HCT116 (cell line): ENCODE data around the gene CENPT. TPM values are rescaled to one million over a fixed set of nuclear protein-coding genes. Genes with fewer than 3 reads are reported as not detected.

ENCODE experiments used
- ATAC-seq: fragments of 200-7000 bp; cut with Tn5 transposase; 2 replicates; pipeline ENCODE4 v1.9.1; 2020; ENCODE audit warnings: mild to moderate bottlenecking, moderate library complexity
- BruUV-seq: library from RNA; stranded (reverse); fragments of 400-500 nt; replicated peaks from 2 replicates; lab custom pipeline; 2021; lab: Mats Ljungman, UMichigan
- CTCF ChIA-PET: fragments of 300-600 bp; sonication (Branson Sonifier 250); formaldehyde crosslinking; loops from one replicate; lab custom pipeline; 2021; ENCODE audit warnings: antibody characterized with exemption; lab: Charles Lee
- POLR2A ChIA-PET: fragments of 300-600, 350-600 bp; sonication (Branson Sonifier 250); formaldehyde crosslinking; loops from one replicate; lab custom pipeline; 2021; ENCODE audit warnings: antibody characterized with exemption; lab: Charles Lee
- RAD21 ChIA-PET, 2 experiments: fragments of 300-600 bp; sonication (Branson Sonifier 250); formaldehyde crosslinking; loops; one replicate each; lab custom pipeline; 2023; ENCODE audit warnings: low total read pairs in 2 of 2; ENCODE audit not compliant: uncharacterized antibody in 2 of 2, unreplicated experiment in 2 of 2, low non-redundant PET in 1 of 2; lab: Charles Lee
- DNase-seq: peaks from one replicate; pipeline ENCODE4 v3.0.0-alpha.2; 2010; ENCODE audit warnings: low read depth, low spot score
- H2AFZ ChIP-seq: fragments of 200-600 bp; shearing (Covaris generic), sonication (generic); 2 replicates; pipeline ENCODE4 v1.6.1; 2017; ENCODE audit warnings: low read depth, mixed run types, mixed read lengths, antibody characterized with exemption, low read length; ENCODE audit not compliant: poor library complexity, severe bottlenecking
- H3K27ac ChIP-seq: 2 replicates; pipeline ENCODE4 v1.5.1; 2012; ENCODE audit warnings: low read depth, low read length
- H3K27me3 ChIP-seq: fragments of 200-600 bp; sonication (generic); 2 replicates; pipeline ENCODE4 v1.6.1; 2016; ENCODE audit warnings: mixed run types, low read length, mixed read lengths; ENCODE audit not compliant: insufficient read depth
- H3K36me3 ChIP-seq, 2 experiments: fragments of 200-500 bp in 1 of 2; fragments of 200-600 bp in 1 of 2; sonication (Bioruptor generic) in 1 of 2; sonication (generic) in 1 of 2; 2 replicates each; pipeline versions ENCODE4 v1.5.1 to v1.6.1; 2014 to 2016; ENCODE audit warnings: low read length in 2 of 2, inconsistent platforms in 1 of 2, mixed read lengths in 1 of 2, mixed run types in 1 of 2; ENCODE audit not compliant: insufficient read depth in 2 of 2, control insufficient read depth in 1 of 2
- H3K4me1 ChIP-seq, 2 experiments: fragments of 200-600 bp in 1 of 2; sonication (generic) in 1 of 2; 2 replicates each; pipeline versions ENCODE4 v1.5.1 to v1.6.1; 2012 to 2017; ENCODE audit warnings: low read length in 2 of 2, inconsistent platforms in 1 of 2, mild to moderate bottlenecking in 1 of 2, mixed read lengths in 1 of 2, mixed run types in 1 of 2, moderate library complexity in 1 of 2; ENCODE audit not compliant: insufficient read depth in 2 of 2, control insufficient read depth in 1 of 2
- H3K4me2 ChIP-seq: fragments of 200-600 bp; sonication (generic); 2 replicates; pipeline ENCODE4 v1.6.1; 2017; ENCODE audit warnings: mixed run types, low read length, mixed read lengths
- H3K4me3 ChIP-seq, 2 experiments: fragments of 200-600 bp in 1 of 2; sonication (generic) in 1 of 2; replicated peaks in 1 of 2; 2 replicates each; pipeline ENCODE4 v1.5.1; 2011 to 2016; ENCODE audit warnings: low read length in 2 of 2, control low read depth in 1 of 2, low read depth in 1 of 2, mild to moderate bottlenecking in 1 of 2, mixed read lengths in 1 of 2, mixed run types in 1 of 2
- H3K79me2 ChIP-seq: fragments of 200-600 bp; sonication (generic); 2 replicates; pipeline ENCODE4 v1.6.1; 2017; ENCODE audit warnings: mild to moderate bottlenecking, mixed run types, low read length, moderate library complexity, mixed read lengths; ENCODE audit not compliant: insufficient read depth
- H3K9ac ChIP-seq: fragments of 200-600 bp; sonication (generic); 2 replicates; pipeline ENCODE4 v1.6.1; 2016; ENCODE audit warnings: low read length, mixed read lengths
- H3K9me2 ChIP-seq: fragments of 200-600 bp; sonication (generic), shearing (Covaris generic); 2 replicates; pipeline ENCODE4 v1.6.1; 2017; ENCODE audit warnings: mixed run types, mild to moderate bottlenecking, moderate library complexity; ENCODE audit not compliant: insufficient read depth
- H3K9me3 ChIP-seq, 2 experiments: fragments of 200-500 bp in 1 of 2; fragments of 200-600 bp in 1 of 2; sonication (Bioruptor generic) in 1 of 2; sonication (generic) in 1 of 2; 2 replicates each; pipeline ENCODE4 v1.6.1; 2014 to 2017; ENCODE audit warnings: low read length in 2 of 2, mixed read lengths in 2 of 2, inconsistent platforms in 1 of 2, low read depth in 1 of 2, mild to moderate bottlenecking in 1 of 2, mixed run types in 1 of 2, moderate library complexity in 1 of 2; ENCODE audit not compliant: control insufficient read depth in 1 of 2, insufficient read depth in 1 of 2
- H4K20me1 ChIP-seq: fragments of 200-600 bp; sonication (generic), shearing (Covaris generic); 2 replicates; pipeline ENCODE4 v1.6.1; 2017; ENCODE audit warnings: mixed run types, mild to moderate bottlenecking, moderate library complexity; ENCODE audit not compliant: insufficient read depth
- CBX3 ChIP-seq: IDR thresholded peaks from 2 replicates; pipeline ENCODE4 v1.6.1; 2012; ENCODE audit warnings: low read depth
- CEBPB ChIP-seq: IDR thresholded peaks from 2 replicates; pipeline ENCODE4 v1.6.1; 2012; ENCODE audit warnings: low read depth
- EGR1 ChIP-seq: IDR thresholded peaks from 2 replicates; pipeline ENCODE4 v1.6.1; 2012; ENCODE audit warnings: low read depth
- EZH2phosphoT487 ChIP-seq: fragments of 200-600 bp; IDR thresholded peaks from 2 replicates; pipeline ENCODE4 v1.6.1; 2018; ENCODE audit warnings: antibody characterized with exemption, borderline replicate concordance
- MAX ChIP-seq: IDR thresholded peaks from 2 replicates; pipeline ENCODE4 v1.6.1; 2012
- POLR2A ChIP-seq: IDR thresholded peaks from 2 replicates; pipeline ENCODE4 v1.7.0; 2011; ENCODE audit warnings: borderline replicate concordance; ENCODE audit not compliant: insufficient read depth, insufficient read length; ENCODE audit errors: extremely low read depth
- POLR2AphosphoS5 ChIP-seq: IDR thresholded peaks from 2 replicates; pipeline ENCODE4 v1.6.1; 2011; ENCODE audit warnings: mild to moderate bottlenecking, low read depth, low read length, moderate library complexity
- REST ChIP-seq: IDR thresholded peaks from 2 replicates; pipeline ENCODE4 v1.6.1; 2012; ENCODE audit warnings: low read depth
- SIN3A ChIP-seq: IDR thresholded peaks from 2 replicates; pipeline ENCODE4 v1.6.1; 2012; ENCODE audit warnings: low read depth
- SP1 ChIP-seq: IDR thresholded peaks from 2 replicates; pipeline ENCODE4 v1.6.1; 2012; ENCODE audit warnings: low read depth
- TCF7L2 ChIP-seq: IDR thresholded peaks from 2 replicates; pipeline ENCODE4 v1.7.0; 2011; ENCODE audit warnings: borderline replicate concordance, inconsistent platforms; ENCODE audit not compliant: insufficient read depth, insufficient read length; ENCODE audit errors: extremely low read depth
- YY1 ChIP-seq: IDR thresholded peaks from 2 replicates; pipeline ENCODE4 v1.6.1; 2011; ENCODE audit warnings: low read length, low read depth, moderate library complexity, mild to moderate bottlenecking; ENCODE audit not compliant: insufficient replicate concordance; ENCODE audit errors: extremely low read depth
- ZFX ChIP-seq: fragments of 450-650 bp; IDR thresholded peaks from 2 replicates; pipeline ENCODE4 v1.6.1; 2017
- ZNF274 ChIP-seq: fragments of 200-500 bp; sonication (Bioruptor generic); IDR thresholded peaks from 2 replicates; pipeline ENCODE4 v1.6.1; 2014; ENCODE audit warnings: mild to moderate bottlenecking, low read depth, low read length, inconsistent platforms
- intact Hi-C: fragments of 100-400 bp; cut with micrococcal nuclease; formaldehyde crosslinking; loops from 2 replicates; pipeline ENCODE4 v1.10.0; 2022
- total RNA-seq: library from RNA; stranded (reverse); gene quantifications from one replicate; pipeline ENCODE4 v1.2.1, GENCODE V29; 2021; ENCODE audit not compliant: unreplicated experiment

The CENPT gene
- total RNA-seq, 1 experiment from 2014 or later = 40.5 TPM

DNA sequence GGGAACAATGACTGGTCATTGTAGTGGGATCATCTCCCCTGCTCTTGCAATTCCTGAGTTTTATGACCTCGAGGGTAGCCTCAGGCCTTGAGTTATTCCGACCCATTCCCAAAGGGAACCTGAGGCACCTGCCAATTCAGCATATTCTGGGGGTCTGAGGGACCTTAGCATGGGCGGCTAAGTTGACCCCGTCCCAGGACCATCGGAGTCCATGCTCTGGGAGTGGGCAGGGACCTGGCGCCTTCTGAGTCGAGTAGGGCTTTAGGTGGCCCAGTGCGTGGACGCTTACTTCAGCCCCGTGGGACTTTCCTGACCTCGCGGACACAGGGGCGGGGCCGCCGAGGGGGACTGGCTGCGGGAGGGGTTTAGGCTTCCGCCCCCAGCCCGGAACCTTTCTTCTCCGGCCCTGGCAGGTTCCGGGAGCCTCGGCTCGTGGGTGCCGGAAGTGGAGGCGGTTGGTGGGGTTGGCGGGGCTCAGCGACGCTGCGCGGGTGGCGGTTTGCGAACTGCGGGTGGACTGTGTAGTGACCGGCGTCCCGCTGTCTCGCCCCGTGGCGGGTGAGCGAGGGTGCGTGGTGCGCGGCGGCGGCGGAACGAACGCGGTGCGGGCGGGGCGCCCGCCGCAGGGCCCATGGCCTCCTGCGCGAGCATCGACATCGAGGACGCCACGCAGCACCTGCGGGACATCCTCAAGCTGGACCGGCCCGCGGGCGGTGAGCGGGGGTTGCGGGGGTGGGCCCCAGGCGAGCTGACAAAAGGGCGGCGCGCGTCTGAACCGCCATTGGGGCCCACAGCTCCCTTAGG, 25.3 kb upstream of the CENPT start, which contains the start of gene EDC4:
Gene EDC4, plus strand, starts transcription at position 422 of the 804 bp plus-strand sequence. Its CDS starts 210 bp downstream, at position 632.
- Histone ChIP-seq H3K4me2 (peak within 1 kb of the TSS; percentile 99), H3K36me3 (peaks cover 34 to 35% of the 10 kb centered on the region in 2 experiments; a peak in 3 of 4 replicates), H3K4me1 (peaks cover 7 to 17% of the 10 kb centered on the region in 2 experiments), H2AFZ (no peak within 1 kb of the TSS), H3K9me2 (no peaks in the 10 kb centered on the region), H4K20me1 (no peaks in the 10 kb centered on the region), H3K4me3 (peak within 1 kb of the TSS; percentile 82 to 97), H3K79me2 (peaks cover 39% of the 10 kb centered on the region), H3K27ac (peak within 1 kb of the TSS; percentile 70), H3K27me3 (no peaks in the 10 kb centered on the region), H3K9me3 (no peaks in the 10 kb centered on the region), H3K9ac (peak within 1 kb of the TSS; percentile 93)
- no TSS peak for BruUV-seq
- TF ChIP-seq EGR1 (peak; percentile 96), EZH2phosphoT487 (no peak), CBX3 (no peak; the same call in 1 of the 2 replicates), TCF7L2 (peak; percentile 33), POLR2A (no peak), REST (no peak), ZFX (peak; percentile 81; the same call in 1 of the 2 replicates), YY1 (peak; percentile 77), ZNF274 (no peak), SIN3A (peak; percentile 78), CEBPB (no peak), SP1 (peak; percentile 47), MAX (peak; percentile 66), POLR2AphosphoS5 (peak; percentile 91)
- DNase-seq = peak; percentile 52
- RAD21 ChIA-PET = no interaction called here
- POLR2A ChIA-PET = no interaction called here
- intact Hi-C loops = no loop called here
- CTCF ChIA-PET = interaction anchor here (2.7 kb wide), 1 partner anchor 11 kb away, joined by 12 read pairs; the partner anchor contains the start of gene NRN1L
- ATAC-seq = peak; percentile 90
